Putamen (tissue), 1 donor: ENCODE measurements around the gene MCIDAS.

ENCODE experiments used
- DNase-seq: peaks from one replicate; pipeline ENCODE4 v3.0.0-alpha.2; 2016; ENCODE audit warnings: low spot score

MCIDAS gene

GRCh38 chr5:55222092-55222984, 4.8 kb downstream of the MCIDAS start:
- DNase-seq = no peak

- DNase-seq = no peak
These were observed 6.5 kb downstream of the MCIDAS start for GRCh38 chr5:55220433-55221185.

- DNase-seq = no peak
These were observed 7.3 kb downstream of the MCIDAS start for GRCh38 chr5:55219770-55220169.

GRCh38 chr5:55218967-55219366, 8.1 kb downstream of the MCIDAS start:
- DNase-seq = no peak

- no peak for DNase-seq
These were observed 15.8 kb downstream of the MCIDAS start for GRCh38 chr5:55211184-55211874.

- DNase-seq = no peak
These were observed 22.1 kb downstream of the MCIDAS start for GRCh38 chr5:55205001-55205400.

GRCh38 chr5:55191165-55191564, 36.0 kb downstream of the MCIDAS start:
- no peak for DNase-seq

GRCh38 chr5:55188656-55189540, 38.2 kb downstream of the MCIDAS start:
- DNase-seq = no peak

GRCh38 chr5:55187370-55187769, 39.7 kb downstream of the MCIDAS start:
- DNase-seq = no peak

GRCh38 chr5:55180016-55180415, 47.1 kb downstream of the MCIDAS start:
- no peak for DNase-seq

GRCh38 chr5:55177078-55177477, 50.0 kb downstream of the MCIDAS start:
- no peak for DNase-seq

GRCh38 chr5:55176176-55176818, 50.8 kb downstream of the MCIDAS start:
- DNase-seq = no peak

- no peak for DNase-seq
These were observed 51.3 kb downstream of the MCIDAS start for GRCh38 chr5:55175781-55176175.

- no peak for DNase-seq
These were observed 53.4 kb downstream of the MCIDAS start for GRCh38 chr5:55173687-55174230.

GRCh38 chr5:55172937-55173686, 54.0 kb downstream of the MCIDAS start, which contains the start of gene CDC20B:
TSS of gene CDC20B (minus strand) at chr5:55173177. CDS start at chr5:55173000, 177 bp downstream.
- peak; percentile 53 for DNase-seq

GRCh38 chr5:55172051-55172899, 54.8 kb downstream of the MCIDAS start:
- peak; percentile 78 for DNase-seq

GRCh38 chr5:55171471-55171870, 55.6 kb downstream of the MCIDAS start:
- no peak for DNase-seq
